Measurements from ENCODE around the gene TEAD4.

TEAD4 gene

GRCh38 chr12:3083241-3083920 lies 124.2 kb downstream of the TEAD4 start:
- DNase-seq (ENCODE audit: low read depth): no peak

DNA sequence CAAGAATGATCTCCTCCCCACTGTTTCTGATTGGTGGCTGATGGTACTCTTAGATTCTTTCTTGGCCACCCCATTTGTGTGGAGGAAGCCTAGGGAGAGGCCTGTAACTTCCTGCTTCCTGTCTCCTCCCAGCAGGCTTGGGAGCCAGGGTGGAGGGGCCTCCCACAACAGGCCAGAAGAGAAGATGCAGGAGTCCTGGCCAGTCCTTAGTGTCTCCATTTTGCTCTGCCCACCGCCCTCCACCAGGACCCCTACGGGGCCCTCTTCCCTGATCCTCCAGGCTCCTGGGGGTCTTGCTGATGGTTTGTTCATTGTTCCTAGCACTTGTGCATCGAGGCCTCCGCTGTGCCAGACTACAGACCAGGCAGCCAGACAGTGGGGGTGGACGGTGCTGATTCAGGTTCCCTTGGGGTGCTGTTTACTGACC lies 124.7 kb downstream of the TEAD4 start:
- DNase-seq (ENCODE audit: low read depth): peak; percentile 57

DNA sequence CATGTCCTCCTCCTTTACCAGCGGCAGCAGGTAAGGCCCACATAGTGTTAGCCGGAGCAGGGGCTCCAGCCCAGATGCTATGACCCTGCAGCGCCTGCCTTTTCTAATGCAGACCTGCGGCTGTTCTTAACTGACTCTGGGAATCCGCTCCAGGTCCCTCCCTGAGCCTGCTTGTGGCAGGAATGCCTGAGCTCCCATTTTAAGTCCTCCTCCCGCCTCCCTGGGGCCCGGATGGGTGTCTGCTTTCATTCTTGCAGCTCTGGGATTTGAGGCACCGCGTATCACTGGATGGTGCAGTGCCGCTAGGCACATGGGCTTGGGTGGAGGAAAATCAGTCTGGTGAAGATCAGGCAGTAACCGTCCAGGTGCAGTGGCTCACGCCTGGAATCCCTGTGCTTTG lies 125.5 kb downstream of the TEAD4 start:
- no peak for DNase-seq (ENCODE audit: low read depth)

DNA sequence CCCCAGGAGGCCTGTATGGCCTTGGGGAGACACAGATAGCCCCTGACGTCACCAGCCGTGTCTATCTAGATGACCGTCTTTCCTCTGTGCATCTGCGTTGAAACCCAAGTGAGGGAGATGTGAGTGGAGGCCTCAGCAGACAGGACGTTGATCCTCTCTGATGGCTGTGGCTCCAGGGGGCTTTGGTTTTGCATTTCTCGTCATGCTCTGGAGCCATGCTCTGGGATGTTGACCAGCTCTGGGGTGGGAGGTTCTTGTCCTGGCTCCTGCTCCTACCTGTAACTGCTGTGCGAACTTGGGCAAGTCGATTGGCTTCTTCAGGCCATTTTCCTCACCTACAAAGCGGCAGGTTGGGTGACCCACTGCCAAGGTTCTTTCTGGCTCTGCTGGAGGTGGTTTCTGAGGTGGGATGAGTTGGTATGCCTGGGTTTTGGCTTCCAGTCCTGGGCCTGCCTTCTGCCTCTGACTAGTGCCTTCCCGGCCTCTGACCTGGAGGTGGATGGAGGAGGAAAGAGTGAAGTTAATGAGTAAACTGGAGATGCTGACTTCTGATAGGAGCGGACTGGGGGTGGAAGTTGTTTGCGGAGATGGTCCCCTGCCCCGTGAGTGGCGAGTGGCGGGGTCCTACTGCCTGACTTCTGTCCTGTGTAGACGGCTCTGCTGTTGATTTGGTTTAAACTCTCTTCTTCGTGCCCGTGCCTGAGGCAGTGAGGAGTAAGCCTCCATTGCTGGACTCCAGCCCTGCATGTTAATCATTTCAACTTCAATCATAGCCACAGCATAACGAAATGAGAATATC lies 126.3 kb downstream of the TEAD4 start:
- no peak for DNase-seq (ENCODE audit: low read depth)

DNA sequence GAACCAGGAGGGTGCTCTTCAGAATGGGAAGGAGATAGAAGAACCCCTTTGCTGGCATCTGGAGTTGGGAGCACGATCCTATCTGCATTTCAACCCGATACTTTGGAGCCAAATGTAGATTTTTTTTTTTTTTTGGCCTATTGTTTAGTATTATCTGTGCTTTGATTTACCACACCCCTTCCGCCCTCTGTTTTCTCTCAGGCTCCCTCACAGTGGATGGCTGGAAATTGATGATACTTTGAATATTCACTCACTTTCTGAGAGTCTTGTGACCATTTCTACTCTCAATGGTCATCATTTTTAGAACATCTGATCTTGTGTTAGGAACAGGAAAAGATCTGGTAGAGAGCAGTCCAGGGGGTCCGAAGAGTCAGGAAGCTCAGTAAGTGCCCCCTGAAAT lies 127.0 kb downstream of the TEAD4 start:
- DNase-seq (ENCODE audit: low read depth): no peak

DNA sequence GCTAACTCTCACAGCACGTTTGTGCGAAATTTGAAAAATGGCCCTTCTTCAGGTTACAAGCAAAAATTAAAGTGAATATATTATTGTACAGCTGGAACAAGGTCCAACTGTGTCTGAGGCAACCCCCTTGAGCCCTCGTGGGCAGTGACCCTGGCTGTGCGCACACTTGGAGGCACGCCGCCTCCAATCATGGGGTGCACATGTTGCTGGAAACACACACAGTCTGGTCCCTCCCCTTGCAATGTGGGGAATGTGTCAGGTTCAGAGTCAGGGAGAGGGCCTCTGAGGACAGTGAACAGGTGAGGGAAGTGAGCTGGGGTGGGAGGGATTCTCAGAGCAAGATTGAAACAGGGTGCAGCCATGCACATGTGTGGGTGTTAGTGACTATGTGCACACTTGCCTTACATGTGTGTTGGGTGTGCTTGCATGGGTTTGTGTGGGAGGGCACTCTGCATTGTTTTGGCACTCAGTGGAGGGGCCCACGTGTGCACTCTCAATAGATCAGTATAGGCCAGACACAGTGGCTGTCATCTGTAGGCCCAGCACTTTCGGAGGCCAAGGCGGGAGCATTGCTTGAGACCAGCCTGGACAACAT lies 127.6 kb downstream of the TEAD4 start:
- DNase-seq (ENCODE audit: low read depth): no peak

DNA sequence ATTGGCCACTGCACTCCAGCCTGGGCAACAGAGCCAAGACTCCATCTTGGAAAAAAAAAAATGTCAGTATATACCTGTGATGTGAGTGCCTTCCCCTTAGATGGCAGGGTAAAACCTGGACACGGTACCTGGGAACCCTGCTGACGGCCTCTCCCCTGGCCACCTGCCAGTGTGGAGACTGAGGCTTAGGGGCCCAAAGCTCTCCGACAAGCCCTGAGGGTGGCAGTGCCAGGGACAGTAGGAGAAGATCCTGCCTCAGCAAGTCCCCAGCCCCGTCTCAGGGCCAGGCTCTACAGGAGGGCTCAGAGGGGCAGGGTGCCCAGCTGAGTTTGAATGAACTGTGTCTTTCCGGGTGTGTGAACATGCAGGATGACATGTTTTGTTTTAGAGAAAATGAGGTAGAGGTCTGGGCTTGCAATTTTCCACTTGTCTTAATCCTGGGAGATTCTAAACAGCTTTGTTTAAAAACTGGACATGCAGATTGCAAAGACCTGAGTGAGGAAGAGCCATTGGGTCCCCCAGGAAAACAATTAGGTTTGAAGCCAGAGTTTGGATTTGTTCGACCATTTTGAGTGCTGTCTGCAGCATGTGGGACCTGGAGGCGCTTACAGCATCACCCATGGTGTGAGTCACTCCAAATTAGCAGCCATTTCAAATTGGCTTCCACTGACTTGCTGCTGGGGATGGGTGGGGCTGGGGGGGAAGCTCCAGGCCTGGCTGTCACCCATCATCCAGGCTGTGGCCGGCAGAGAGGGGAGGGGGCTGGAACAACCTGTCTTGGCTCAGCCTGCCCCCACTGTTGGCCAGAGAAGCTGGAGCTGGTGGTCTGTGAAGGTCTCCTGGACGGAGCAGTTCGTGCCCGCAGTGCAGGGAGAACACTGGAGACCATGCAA lies 128.8 kb downstream of the TEAD4 start:
- no peak for DNase-seq (ENCODE audit: low read depth)

GRCh38 chr12:3089588-3089987 lies 130.4 kb downstream of the TEAD4 start:
- no peak for DNase-seq (ENCODE audit: low read depth)
